Endothelial cell of umbilical vein (primary cell): ENCODE results near the gene HGFAC. TPM values are rescaled to one million over a fixed set of nuclear protein-coding genes. Genes with fewer than 3 reads are reported as not detected.

Experiments
- BruUV-seq: library from RNA; stranded (reverse); fragments of 400-500 nt; replicated peaks from 2 replicates; lab custom pipeline; 2021; lab: Mats Ljungman, UMichigan
- CTCF ChIA-PET: fragments of 300-600, 350-600 bp; sonication (Branson Sonifier 250); formaldehyde crosslinking; loops from one replicate; lab custom pipeline; 2021; ENCODE audit warnings: antibody characterized with exemption, inconsistent platforms; lab: Charles Lee
- POLR2A ChIA-PET: fragments of 300-600, 350-600 bp; sonication (Branson Sonifier 250); formaldehyde crosslinking; loops from one replicate; lab custom pipeline; 2021; ENCODE audit warnings: antibody characterized with exemption, inconsistent platforms; lab: Charles Lee
- DNase-seq: peaks from one replicate; pipeline ENCODE4 v3.0.0-alpha.2; 2011; ENCODE audit warnings: low read depth, low spot score
- FAIRE-seq: peaks from 2 replicates; lab custom pipeline; 2011; peaks lifted over from hg19 to GRCh38; lab: Jason Lieb, UNC
- H2AFZ ChIP-seq: 2 replicates; pipeline ENCODE4 v1.6.0; 2012; ENCODE audit warnings: low read depth, low read length, control low read depth, inconsistent platforms
- H3K27ac ChIP-seq: 2 replicates; pipeline ENCODE4 v1.5.1; 2011; ENCODE audit warnings: low read depth, mild to moderate bottlenecking, control low read depth, low read length, moderate library complexity; ENCODE audit not compliant: insufficient read depth
- H3K27me3 ChIP-seq, 2 experiments: 2 replicates each; pipeline versions ENCODE4 v1.6.0 to v1.6.1; 2011; ENCODE audit warnings: low read length in 2 of 2, mixed read lengths in 1 of 2; ENCODE audit not compliant: control insufficient read depth in 2 of 2, insufficient read depth in 2 of 2
- H3K36me3 ChIP-seq, 2 experiments: 2 replicates in 1 of 2; 3 replicates in 1 of 2; pipeline ENCODE4 v1.5.1; 2011; ENCODE audit warnings: low read length in 2 of 2, mild to moderate bottlenecking in 1 of 2, moderate library complexity in 1 of 2; ENCODE audit not compliant: control insufficient read depth in 2 of 2, insufficient read depth in 2 of 2; ENCODE audit errors: extremely low read depth in 1 of 2
- H3K4me1 ChIP-seq: 3 replicates; pipeline ENCODE4 v1.5.1; 2011; ENCODE audit warnings: mild to moderate bottlenecking, low read length; ENCODE audit not compliant: control insufficient read depth, insufficient read depth; ENCODE audit errors: extremely low read depth
- H3K4me2 ChIP-seq: 2 replicates; pipeline ENCODE4 v1.6.1; 2011; ENCODE audit warnings: low read length, control low read depth, mixed read lengths; ENCODE audit not compliant: insufficient read depth
- H3K4me3 ChIP-seq, 3 experiments: fragments of 200-600 bp in 1 of 3; sonication (generic), shearing (Covaris generic) in 1 of 3; replicated peaks in 1 of 3; 2 replicates each; pipeline ENCODE4 v1.5.1; 2011 to 2016; ENCODE audit warnings: control low read depth in 3 of 3, low read length in 3 of 3, mild to moderate bottlenecking in 2 of 3, inconsistent platforms in 1 of 3, low read depth in 1 of 3, moderate library complexity in 1 of 3; ENCODE audit not compliant: insufficient read depth in 1 of 3
- H3K79me2 ChIP-seq: 2 replicates; pipeline ENCODE4 v1.6.0; 2012; ENCODE audit warnings: low read length, inconsistent platforms; ENCODE audit not compliant: control insufficient read depth, insufficient read depth
- H3K9ac ChIP-seq: replicated peaks from 2 replicates; pipeline ENCODE3; 2011; ENCODE audit warnings: low read length, control low read depth; ENCODE audit not compliant: insufficient read depth; ENCODE audit errors: extremely low read depth
- H3K9me1 ChIP-seq: replicated peaks from 3 replicates; pipeline ENCODE4 v1.6.0; 2011; ENCODE audit warnings: mild to moderate bottlenecking, low read length; ENCODE audit not compliant: control insufficient read depth, insufficient read depth; ENCODE audit errors: extremely low read depth
- H3K9me3 ChIP-seq: replicated peaks from 2 replicates; pipeline ENCODE4 v1.5.1; 2012; ENCODE audit warnings: low read length, inconsistent platforms; ENCODE audit not compliant: control insufficient read depth, insufficient read depth
- H4K20me1 ChIP-seq: replicated peaks from 2 replicates; pipeline ENCODE3; 2011; ENCODE audit warnings: mild to moderate bottlenecking, low read length; ENCODE audit not compliant: control insufficient read depth, insufficient read depth; ENCODE audit errors: extremely low read depth
- EZH2 ChIP-seq: IDR thresholded peaks from 2 replicates; pipeline ENCODE4 v1.6.1; 2012; ENCODE audit warnings: borderline replicate concordance, low read depth, mild to moderate bottlenecking, moderate library complexity, low read length, inconsistent platforms; ENCODE audit not compliant: severe bottlenecking
- FOS ChIP-seq: IDR thresholded peaks from 2 replicates; pipeline ENCODE4 v1.6.1; 2011; ENCODE audit warnings: mild to moderate bottlenecking, low read length, moderate library complexity, borderline replicate concordance; ENCODE audit not compliant: insufficient read depth
- JUN ChIP-seq: IDR thresholded peaks from 2 replicates; pipeline ENCODE4 v1.6.1; 2011; ENCODE audit warnings: borderline replicate concordance, low read depth; ENCODE audit not compliant: insufficient read length, insufficient read depth
- MYC ChIP-seq: IDR thresholded peaks from one replicate; pipeline ENCODE4 v1.6.1; 2011; ENCODE audit warnings: mild to moderate bottlenecking, low read depth, low read length
- POLR2A ChIP-seq: IDR thresholded peaks from 2 replicates; pipeline ENCODE4 v1.6.1; 2012; ENCODE audit warnings: low read depth, mild to moderate bottlenecking, control low read depth, low read length
- dilution Hi-C: fragments of 300-500 bp; cut with MboI; formaldehyde crosslinking; loops from one replicate; pipeline ENCODE4 v1.15.0; 2019; ENCODE audit warnings: low sequenced_read_pairs; ENCODE audit not compliant: extremely low pct_ligation_motif_present
- intact Hi-C: fragments of 100-400 bp; cut with micrococcal nuclease; formaldehyde crosslinking; loops from one replicate; pipeline ENCODE4 v1.10.0; 2022
- polyA plus RNA-seq, 4 experiments: library from polyadenylated mRNA; depleted of rRNA in 3 of 4; stranded (reverse) in 3 of 4; unstranded in 1 of 4; fragments of >200 nt; gene quantifications; 2 replicates each; pipeline versions ENCODE4 v1.2.1 to v1.2.3, GENCODE V29; 2011 to 2012; ENCODE audit warnings: missing spikeins in 1 of 4
- total RNA-seq: library from RNA; stranded (reverse); gene quantifications from 2 replicates; pipeline ENCODE4 v1.2.3, GENCODE V29; 2021
- TF ChIP-seq, protein P1 (sequence below), 2 donors: IDR thresholded peaks; 1 replicate in 1 of 2; 2 replicates in 1 of 2; pipeline ENCODE4 v1.5.1; 2011; ENCODE audit warnings: low read length in 2 of 2, mild to moderate bottlenecking in 2 of 2, moderate library complexity in 2 of 2, control low read depth in 1 of 2, inconsistent platforms in 1 of 2, low read depth in 1 of 2; ENCODE audit not compliant: insufficient read depth in 1 of 2; ENCODE audit errors: extremely low read depth in 1 of 2
- TF ChIP-seq, protein P2 (sequence below): IDR thresholded peaks from 2 replicates; pipeline ENCODE4 v1.6.1; 2011; ENCODE audit not compliant: insufficient read depth, insufficient read length

Gene HGFAC
- total and polyA plus RNA-seq, 2 donors (not counting 3 experiments of a cell fraction or from before 2014, with no cell fraction given), result 0.36 to 0.49 TPM

DNA sequence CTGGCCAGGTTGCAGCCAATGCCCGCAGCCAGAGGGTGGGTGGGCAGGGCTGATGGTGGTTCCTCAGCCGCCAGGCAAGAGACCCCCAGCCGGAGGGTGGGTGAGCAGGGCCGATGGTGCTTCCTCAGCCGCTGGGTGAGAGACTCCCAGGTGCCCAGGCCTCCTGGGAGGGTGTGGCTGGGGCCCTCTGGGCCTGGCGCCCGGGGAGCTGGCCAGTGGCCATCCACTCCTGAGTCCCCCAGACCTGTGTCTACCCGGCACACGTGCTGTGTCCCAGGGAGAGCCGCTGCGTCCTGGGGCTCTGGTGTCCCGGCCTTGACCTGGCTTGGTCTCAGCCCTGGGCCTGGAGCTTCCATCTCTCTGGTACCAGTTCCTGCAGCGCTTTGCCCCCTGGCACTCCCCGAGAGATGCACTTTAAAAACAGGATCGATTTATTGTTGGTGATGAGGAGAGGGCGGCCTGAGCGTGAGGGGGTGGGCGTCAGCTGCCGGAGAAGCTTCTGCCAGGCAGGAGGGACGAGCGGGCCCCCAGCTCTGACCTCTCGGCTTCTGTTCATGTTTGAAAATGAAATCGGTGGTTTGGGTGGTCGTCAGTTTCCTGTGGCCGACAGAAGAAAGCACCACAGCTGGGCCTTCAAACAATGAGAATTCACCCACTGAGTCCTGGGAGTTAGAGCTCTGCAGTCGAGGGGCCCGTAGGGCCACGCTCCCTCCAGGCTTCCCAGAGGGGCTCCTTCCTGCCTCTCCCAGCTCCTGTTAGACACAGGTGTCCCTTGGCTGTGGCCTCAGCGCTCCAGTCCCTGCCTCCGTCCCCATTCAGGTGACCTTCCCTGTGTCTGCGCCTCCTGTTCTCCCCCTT is 27.8 kb downstream of the HGFAC start:
- ChIA-PET CTCF (interaction anchor here (1.4 to 4.1 kb wide), 3 partner anchors 8 to 17 kb away, joined by 4 to 16 read pairs (median 5); no protein-coding TSS in a partner anchor), POLR2A (no interaction called here)
- Histone ChIP-seq H3K9ac (no peak overlapping the region), H3K9me3 (no peaks in the 10 kb centered on the region), H2AFZ (no peak overlapping the region), H4K20me1 (no peaks in the 10 kb centered on the region), H3K4me3 (no peak overlapping the region), H3K27me3 (no peaks in the 10 kb centered on the region), H3K27ac (no peak overlapping the region), H3K4me1 (no peaks in the 10 kb centered on the region), H3K79me2 (no peaks in the 10 kb centered on the region), H3K4me2 (no peak overlapping the region), H3K9me1 (no peaks in the 10 kb centered on the region), H3K36me3 (no peaks in the 10 kb centered on the region)
- DNase-seq (no peak), FAIRE-seq (no peak)
- no TSS peak for BruUV-seq
- TF ChIP-seq, protein P1, sequence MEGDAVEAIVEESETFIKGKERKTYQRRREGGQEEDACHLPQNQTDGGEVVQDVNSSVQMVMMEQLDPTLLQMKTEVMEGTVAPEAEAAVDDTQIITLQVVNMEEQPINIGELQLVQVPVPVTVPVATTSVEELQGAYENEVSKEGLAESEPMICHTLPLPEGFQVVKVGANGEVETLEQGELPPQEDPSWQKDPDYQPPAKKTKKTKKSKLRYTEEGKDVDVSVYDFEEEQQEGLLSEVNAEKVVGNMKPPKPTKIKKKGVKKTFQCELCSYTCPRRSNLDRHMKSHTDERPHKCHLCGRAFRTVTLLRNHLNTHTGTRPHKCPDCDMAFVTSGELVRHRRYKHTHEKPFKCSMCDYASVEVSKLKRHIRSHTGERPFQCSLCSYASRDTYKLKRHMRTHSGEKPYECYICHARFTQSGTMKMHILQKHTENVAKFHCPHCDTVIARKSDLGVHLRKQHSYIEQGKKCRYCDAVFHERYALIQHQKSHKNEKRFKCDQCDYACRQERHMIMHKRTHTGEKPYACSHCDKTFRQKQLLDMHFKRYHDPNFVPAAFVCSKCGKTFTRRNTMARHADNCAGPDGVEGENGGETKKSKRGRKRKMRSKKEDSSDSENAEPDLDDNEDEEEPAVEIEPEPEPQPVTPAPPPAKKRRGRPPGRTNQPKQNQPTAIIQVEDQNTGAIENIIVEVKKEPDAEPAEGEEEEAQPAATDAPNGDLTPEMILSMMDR (IDR thresholded peaks at IDR 0.05; ENCODE audit: extremely low read depth in 1 of 2, insufficient read depth in 1 of 2, low read depth in 1 of 2, low read length in 2 of 2), result no peak
- no peak for TF ChIP-seq FOS
- TF ChIP-seq POLR2A, result no peak
- no peak for TF ChIP-seq JUN
- TF ChIP-seq, protein P2, sequence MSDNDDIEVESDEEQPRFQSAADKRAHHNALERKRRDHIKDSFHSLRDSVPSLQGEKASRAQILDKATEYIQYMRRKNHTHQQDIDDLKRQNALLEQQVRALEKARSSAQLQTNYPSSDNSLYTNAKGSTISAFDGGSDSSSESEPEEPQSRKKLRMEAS, result no peak
- no peak for TF ChIP-seq MYC
- no peak for TF ChIP-seq EZH2
- intact Hi-C loops (no loop called here), dilution Hi-C loops (no loop called here)
